GM12891 (cell line): ENCODE results near the gene GPR39.

ENCODE experiments used
- DNase-seq: peaks from one replicate; pipeline ENCODE4 v3.0.0; 2011; ENCODE audit warnings: low spot score; ENCODE audit not compliant: insufficient read length
- FAIRE-seq: peaks from 2 replicates; lab custom pipeline; 2011; peaks lifted over from hg19 to GRCh38; lab: Jason Lieb, UNC
- PAX5 ChIP-seq: IDR thresholded peaks from 2 replicates; pipeline ENCODE4 v1.6.1; 2011; ENCODE audit warnings: low read length, moderate library complexity, mild to moderate bottlenecking; ENCODE audit not compliant: insufficient read depth, severe bottlenecking
- POLR2A ChIP-seq: IDR thresholded peaks from 2 replicates; pipeline ENCODE4 v1.6.1; 2011; ENCODE audit warnings: low read depth, low read length, control low read depth
- POLR2AphosphoS5 ChIP-seq: IDR thresholded peaks from 2 replicates; pipeline ENCODE4 v1.6.1; 2011; ENCODE audit warnings: low read depth, low read length, control low read depth
- POU2F2 ChIP-seq: IDR thresholded peaks from 2 replicates; pipeline ENCODE4 v1.6.1; 2011; ENCODE audit warnings: low read depth, mild to moderate bottlenecking, control low read depth, low read length, moderate library complexity
- SPI1 ChIP-seq: IDR thresholded peaks from 2 replicates; pipeline ENCODE4 v1.6.1; 2011; ENCODE audit warnings: low read depth, low read length, control low read depth
- TAF1 ChIP-seq: IDR thresholded peaks from 2 replicates; pipeline ENCODE4 v1.6.1; 2011; ENCODE audit warnings: low read depth, low read length, control low read depth

Gene GPR39

GRCh38 chr2:132676999-132677398 lies 260.4 kb downstream of the GPR39 start:
- no peak for TF ChIP-seq POLR2A
- no peak for TF ChIP-seq TAF1
- no peak for TF ChIP-seq PAX5
- TF ChIP-seq POLR2AphosphoS5, result no peak
- TF ChIP-seq SPI1, result no peak
- no peak for TF ChIP-seq POU2F2
- DNase-seq, result no peak
- no peak for FAIRE-seq

- no peak for TF ChIP-seq POLR2A
- TF ChIP-seq POLR2AphosphoS5, result no peak
- no peak for TF ChIP-seq TAF1
- no peak for TF ChIP-seq POU2F2
- TF ChIP-seq PAX5, result no peak
- no peak for TF ChIP-seq SPI1
- FAIRE-seq (no peak), DNase-seq (no peak)
These were observed 261.1 kb downstream of the GPR39 start for GRCh38 chr2:132677661-132678060.

- no peak for DNase-seq
- TF ChIP-seq SPI1 (no peak), PAX5 (no peak), POU2F2 (no peak), POLR2A (no peak), POLR2AphosphoS5 (no peak)
- no peak for FAIRE-seq
These were observed 261.9 kb downstream of the GPR39 start for GRCh38 chr2:132678483-132678882.

GRCh38 chr2:132680544-132680943 lies 263.9 kb downstream of the GPR39 start:
- FAIRE-seq (no peak), DNase-seq (no peak)
- TF ChIP-seq SPI1 (no peak), POU2F2 (no peak), POLR2A (no peak), POLR2AphosphoS5 (no peak)

- TF ChIP-seq TAF1 (no peak), POLR2AphosphoS5 (no peak), PAX5 (no peak), POU2F2 (no peak), SPI1 (no peak), POLR2A (no peak)
- FAIRE-seq (no peak), DNase-seq (no peak)
These were observed 265.2 kb downstream of the GPR39 start for GRCh38 chr2:132681766-132682165.

- no peak for TF ChIP-seq PAX5
- TF ChIP-seq TAF1, result no peak
- TF ChIP-seq SPI1, result no peak
- TF ChIP-seq POU2F2, result no peak
- TF ChIP-seq POLR2AphosphoS5, result no peak
- TF ChIP-seq POLR2A, result no peak
- DNase-seq (no peak), FAIRE-seq (no peak)
These were observed 274.2 kb downstream of the GPR39 start for GRCh38 chr2:132690664-132691303.

GRCh38 chr2:132691556-132691955 lies 275.0 kb downstream of the GPR39 start:
- DNase-seq, result no peak
- FAIRE-seq, result no peak
- TF ChIP-seq TAF1 (no peak), POU2F2 (no peak), POLR2A (no peak), SPI1 (no peak)

GRCh38 chr2:132692816-132693215 lies 276.2 kb downstream of the GPR39 start:
- FAIRE-seq (no peak), DNase-seq (no peak)
- TF ChIP-seq SPI1, result no peak
- no peak for TF ChIP-seq POLR2AphosphoS5
- no peak for TF ChIP-seq POLR2A
- TF ChIP-seq TAF1, result no peak
- no peak for TF ChIP-seq POU2F2
- TF ChIP-seq PAX5, result no peak
